OCI-LY7 (cell line): ENCODE results near the gene KRT6B.

Source experiments
- EZH2phosphoT487 ChIP-seq: fragments of 200-600 bp; sonication (generic); IDR thresholded peaks from 2 replicates; pipeline ENCODE4 v1.6.1; 2018; ENCODE audit warnings: low read depth, borderline replicate concordance, mild to moderate bottlenecking, mixed run types, antibody characterized with exemption, low read length, moderate library complexity, mixed read lengths
- TF ChIP-seq, protein P1 (sequence below): fragments of 200-600 bp; sonication (generic); conservative IDR thresholded peaks from 2 replicates; pipeline ENCODE4 v1.5.1; 2014; ENCODE audit warnings: mild to moderate bottlenecking, antibody characterized with exemption, low read length, moderate library complexity, mixed read lengths

DNA sequence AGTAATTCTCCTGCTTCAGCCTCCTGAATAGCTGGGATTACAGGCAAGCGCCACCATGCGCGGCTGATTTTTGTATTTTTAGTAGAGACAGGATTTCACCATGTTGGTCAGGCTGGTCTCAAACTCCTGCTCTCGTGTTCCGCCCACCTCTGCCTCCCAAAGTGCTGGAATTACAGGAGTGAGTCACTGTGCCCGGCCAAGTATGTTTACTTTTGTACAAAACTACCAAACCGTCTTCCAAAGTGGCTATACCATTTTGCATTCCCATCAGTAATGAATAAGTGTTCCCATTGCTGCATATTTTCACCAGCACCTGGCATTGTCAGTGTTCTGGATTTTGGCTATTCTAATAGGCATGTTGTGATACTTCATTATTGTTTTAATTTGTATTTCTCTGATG, 49.5 kb upstream of the KRT6B start:
- TF ChIP-seq, protein P1, sequence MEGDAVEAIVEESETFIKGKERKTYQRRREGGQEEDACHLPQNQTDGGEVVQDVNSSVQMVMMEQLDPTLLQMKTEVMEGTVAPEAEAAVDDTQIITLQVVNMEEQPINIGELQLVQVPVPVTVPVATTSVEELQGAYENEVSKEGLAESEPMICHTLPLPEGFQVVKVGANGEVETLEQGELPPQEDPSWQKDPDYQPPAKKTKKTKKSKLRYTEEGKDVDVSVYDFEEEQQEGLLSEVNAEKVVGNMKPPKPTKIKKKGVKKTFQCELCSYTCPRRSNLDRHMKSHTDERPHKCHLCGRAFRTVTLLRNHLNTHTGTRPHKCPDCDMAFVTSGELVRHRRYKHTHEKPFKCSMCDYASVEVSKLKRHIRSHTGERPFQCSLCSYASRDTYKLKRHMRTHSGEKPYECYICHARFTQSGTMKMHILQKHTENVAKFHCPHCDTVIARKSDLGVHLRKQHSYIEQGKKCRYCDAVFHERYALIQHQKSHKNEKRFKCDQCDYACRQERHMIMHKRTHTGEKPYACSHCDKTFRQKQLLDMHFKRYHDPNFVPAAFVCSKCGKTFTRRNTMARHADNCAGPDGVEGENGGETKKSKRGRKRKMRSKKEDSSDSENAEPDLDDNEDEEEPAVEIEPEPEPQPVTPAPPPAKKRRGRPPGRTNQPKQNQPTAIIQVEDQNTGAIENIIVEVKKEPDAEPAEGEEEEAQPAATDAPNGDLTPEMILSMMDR, result no peak
- no peak for TF ChIP-seq EZH2phosphoT487
